22Rv1 (cell line): Measurements from ENCODE around the gene COL5A2.

Source experiments
- H3K27ac ChIP-seq: fragments of 450-650 bp; 2 replicates; pipeline ENCODE4 v1.5.1; 2017
- CTCF ChIP-seq: fragments of 450-650 bp; IDR thresholded peaks from 2 replicates; pipeline ENCODE4 v1.5.1; 2017; ENCODE audit warnings: mild to moderate bottlenecking
- ZFX ChIP-seq: fragments of 450-650 bp; IDR thresholded peaks from 2 replicates; pipeline ENCODE4 v1.6.1; 2017; ENCODE audit warnings: antibody characterized with exemption, borderline replicate concordance

COL5A2 gene

GRCh38 chr2:189150033-189150432 is 29.5 kb downstream of the COL5A2 start:
- H3K27ac ChIP-seq: peak overlapping the region; percentile 62
- no peak for TF ChIP-seq ZFX

- no peak overlapping the region for H3K27ac ChIP-seq
- TF ChIP-seq ZFX: no peak
- no peak for TF ChIP-seq CTCF
Measured at GRCh38 chr2:189147989-189148388, 31.6 kb downstream of the COL5A2 start.

GRCh38 chr2:189147361-189147760 is 32.2 kb downstream of the COL5A2 start:
- no peak overlapping the region for H3K27ac ChIP-seq
- no peak for TF ChIP-seq ZFX

GRCh38 chr2:189146553-189146952 is 33.0 kb downstream of the COL5A2 start:
- TF ChIP-seq ZFX: no peak
- no peak for TF ChIP-seq CTCF
- no peak overlapping the region for H3K27ac ChIP-seq

- no peak overlapping the region for H3K27ac ChIP-seq
- TF ChIP-seq CTCF: no peak
- no peak for TF ChIP-seq ZFX
Measured at GRCh38 chr2:189144700-189145211, 34.8 kb downstream of the COL5A2 start.

- H3K27ac ChIP-seq: no peak overlapping the region
- TF ChIP-seq CTCF (no peak), ZFX (no peak)
Measured at GRCh38 chr2:189143925-189144324, 35.6 kb downstream of the COL5A2 start.

GRCh38 chr2:189142893-189143759 is 36.4 kb downstream of the COL5A2 start:
- H3K27ac ChIP-seq: no peak overlapping the region
- TF ChIP-seq CTCF: peak; percentile 82
- no peak for TF ChIP-seq ZFX

GRCh38 chr2:189138800-189139199 is 40.8 kb downstream of the COL5A2 start:
- no peak for TF ChIP-seq CTCF
- TF ChIP-seq ZFX: no peak
- no peak overlapping the region for H3K27ac ChIP-seq
